ENCODE results near the gene SDE2.

DNA sequence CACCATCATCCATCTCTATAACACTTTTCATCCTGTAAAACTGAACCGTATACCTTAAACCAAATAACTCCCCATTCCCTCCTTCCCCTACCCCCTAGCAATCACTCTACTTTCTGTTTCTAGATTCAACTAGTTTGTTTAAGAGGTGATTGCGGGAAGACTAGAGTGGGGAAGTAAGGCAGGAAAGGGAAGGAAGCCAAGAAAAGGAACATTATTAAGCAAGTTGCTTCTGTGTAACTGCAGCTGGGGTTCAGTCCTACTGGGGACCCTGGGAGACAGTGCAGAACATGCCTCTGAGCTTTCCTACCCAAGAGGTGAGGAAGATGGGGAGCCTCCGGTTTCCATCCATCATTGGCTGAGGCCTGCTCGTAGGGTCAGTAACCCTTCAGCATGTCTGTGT, 34.4 kb upstream of the SDE2 start:
- TF ChIP-seq POLR2A (IDR thresholded peaks at IDR 0.05): no peak
- no peak for TF ChIP-seq POLR2AphosphoS5 (IDR thresholded peaks at IDR 0.05)
- TF ChIP-seq, protein P1, sequence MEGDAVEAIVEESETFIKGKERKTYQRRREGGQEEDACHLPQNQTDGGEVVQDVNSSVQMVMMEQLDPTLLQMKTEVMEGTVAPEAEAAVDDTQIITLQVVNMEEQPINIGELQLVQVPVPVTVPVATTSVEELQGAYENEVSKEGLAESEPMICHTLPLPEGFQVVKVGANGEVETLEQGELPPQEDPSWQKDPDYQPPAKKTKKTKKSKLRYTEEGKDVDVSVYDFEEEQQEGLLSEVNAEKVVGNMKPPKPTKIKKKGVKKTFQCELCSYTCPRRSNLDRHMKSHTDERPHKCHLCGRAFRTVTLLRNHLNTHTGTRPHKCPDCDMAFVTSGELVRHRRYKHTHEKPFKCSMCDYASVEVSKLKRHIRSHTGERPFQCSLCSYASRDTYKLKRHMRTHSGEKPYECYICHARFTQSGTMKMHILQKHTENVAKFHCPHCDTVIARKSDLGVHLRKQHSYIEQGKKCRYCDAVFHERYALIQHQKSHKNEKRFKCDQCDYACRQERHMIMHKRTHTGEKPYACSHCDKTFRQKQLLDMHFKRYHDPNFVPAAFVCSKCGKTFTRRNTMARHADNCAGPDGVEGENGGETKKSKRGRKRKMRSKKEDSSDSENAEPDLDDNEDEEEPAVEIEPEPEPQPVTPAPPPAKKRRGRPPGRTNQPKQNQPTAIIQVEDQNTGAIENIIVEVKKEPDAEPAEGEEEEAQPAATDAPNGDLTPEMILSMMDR (IDR thresholded peaks at IDR 0.05): no peak
- TF ChIP-seq EP300 (IDR thresholded peaks at IDR 0.05): no peak
